ENCODE results near the gene CUX1.

DNA sequence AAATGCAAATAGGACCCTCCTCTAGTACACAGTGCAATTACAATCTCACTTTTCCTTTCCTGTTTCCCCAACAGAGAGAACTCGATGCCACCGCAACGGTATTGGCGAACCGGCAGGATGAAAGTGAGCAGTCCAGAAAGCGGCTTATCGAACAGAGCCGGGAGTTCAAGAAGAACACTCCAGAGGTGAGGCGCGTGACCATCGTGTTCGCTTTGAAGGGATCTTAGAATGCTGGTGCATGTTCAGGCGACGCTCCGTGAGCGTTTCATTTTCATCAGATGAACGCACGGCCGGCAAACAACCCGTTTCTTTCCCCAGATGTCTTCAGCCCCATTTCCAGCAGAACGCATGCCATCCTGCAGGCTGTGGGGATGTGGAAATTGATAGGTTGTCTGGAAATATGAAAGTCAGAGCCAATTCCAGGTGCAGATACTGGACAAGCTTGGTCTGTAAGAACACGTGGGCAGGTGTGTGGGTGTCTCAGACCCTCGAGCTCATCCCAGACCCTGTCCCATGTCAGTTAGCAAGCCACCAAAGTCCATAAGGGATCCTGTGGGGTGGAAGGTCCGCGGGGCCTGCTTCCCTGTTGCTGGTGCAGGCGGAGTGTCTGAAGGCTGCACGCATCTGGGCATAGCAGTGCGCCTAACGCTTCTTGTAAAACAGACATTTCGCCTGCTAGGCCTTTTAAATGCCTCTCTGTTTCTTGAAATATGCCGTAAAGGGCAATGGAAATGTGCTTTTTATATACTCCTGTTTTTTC lies 98.8 kb downstream of the CUX1 start:
- TF ChIP-seq TAF1 (IDR thresholded peaks at IDR 0.05; ENCODE audit: low read depth, low read length) (no peak), POLR2A (IDR thresholded peaks at IDR 0.05; ENCODE audit: low read depth, low read length) (no peak), SPI1 (IDR thresholded peaks at IDR 0.05; ENCODE audit: low read depth, low read length) (no peak), POLR2AphosphoS5 (IDR thresholded peaks at IDR 0.05; ENCODE audit: low read depth, low read length) (no peak)

Measured in GM12891 (cell line).